NCI-H1092 treated with DMSO at 0.1 percent for 48 hours (cell line): ENCODE measurements around the gene C2CD2.
A peak's percentile ranks its signal among the peaks of the same experiment; 100 is the strongest.
"Not testable (repeated sequence)": the region's sequence is repeated elsewhere in the genome, so short reads cannot be mapped to it uniquely, and the experiment has no call there.

Experiments used
- DNase-seq: peaks from one replicate; lab custom pipeline; 2025; lab: John Stamatoyannopoulos, UW

Gene C2CD2

DNA sequence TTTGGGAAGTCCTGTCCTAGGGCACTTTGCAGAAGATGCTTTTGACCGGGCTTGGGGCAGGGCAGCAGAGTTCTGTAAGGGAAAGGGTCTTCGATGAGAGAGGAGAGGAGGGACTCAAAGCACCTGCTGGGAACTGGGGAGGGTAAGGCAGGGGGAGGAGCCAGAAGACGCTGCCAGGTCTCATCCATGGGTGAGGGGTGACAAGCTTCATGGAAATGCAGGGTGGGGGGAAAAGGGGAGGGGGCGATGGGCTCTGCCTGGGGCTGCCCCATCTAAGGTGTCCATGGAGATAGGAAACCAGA, 20.9 kb upstream of the C2CD2 start:
- no peak for DNase-seq

DNA sequence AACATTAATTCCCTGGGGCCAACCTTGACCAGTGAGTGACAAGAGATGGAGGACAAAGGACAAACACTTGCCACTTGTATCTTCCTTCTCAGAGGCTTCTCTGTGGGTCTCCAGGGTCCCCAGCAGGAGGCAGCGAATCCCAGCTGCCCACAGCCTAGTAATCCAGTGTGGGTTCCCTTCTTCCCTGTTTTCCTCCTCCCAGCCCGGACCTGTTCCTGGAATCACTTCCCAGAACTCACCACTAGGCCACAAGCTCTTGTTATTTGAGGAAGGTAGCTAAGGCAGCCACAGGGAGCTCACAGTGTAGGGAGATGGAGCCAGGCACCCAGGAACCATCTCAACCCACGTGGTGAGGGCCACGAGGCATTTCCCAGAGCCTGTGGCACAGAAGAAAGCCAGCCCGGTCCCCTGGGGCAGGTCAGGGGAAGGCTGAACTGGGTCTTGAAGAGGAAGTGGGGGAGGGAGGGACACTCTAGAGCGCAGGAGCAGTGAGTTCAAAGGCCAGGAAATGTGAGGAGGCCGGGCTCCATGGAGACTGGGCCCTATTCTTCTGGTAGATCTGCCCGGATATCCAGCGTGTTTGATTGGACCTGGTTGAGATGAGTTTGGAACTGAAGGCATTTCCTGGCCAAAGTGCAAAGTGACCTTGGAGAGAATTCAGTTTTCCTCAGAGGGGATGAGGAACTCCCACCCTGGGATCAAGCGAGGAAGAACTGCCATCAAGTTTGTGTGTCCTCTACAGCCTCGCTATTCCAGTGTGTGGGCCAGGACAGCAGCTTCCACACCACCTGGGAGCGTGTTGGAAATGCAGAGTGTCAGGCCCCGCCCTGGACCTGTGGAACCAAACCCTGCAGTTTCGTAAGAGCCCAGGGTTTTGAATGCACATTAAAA, 20.3 kb upstream of the C2CD2 start:
- DNase-seq = no peak

DNA sequence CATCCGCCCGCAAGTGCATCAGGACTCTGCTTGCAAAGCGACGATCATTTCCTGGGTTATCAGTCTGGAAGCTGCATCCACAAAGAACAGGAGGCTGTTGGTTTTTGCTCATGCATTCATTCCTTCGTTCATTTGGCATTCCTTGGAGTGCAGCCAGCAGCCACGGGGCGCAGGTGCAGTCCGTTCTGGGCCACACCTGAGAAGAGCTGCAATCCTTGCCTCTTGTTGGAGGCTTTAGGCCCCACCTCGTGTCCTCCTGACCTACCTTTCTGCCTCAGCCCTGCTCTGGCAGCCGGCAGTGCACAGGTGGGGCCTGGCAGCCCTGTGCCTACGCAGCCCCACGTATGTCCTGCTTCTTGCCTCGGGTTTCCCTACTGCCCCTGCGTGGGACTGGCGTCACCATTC, 19.6 kb upstream of the C2CD2 start:
- DNase-seq = no peak

DNA sequence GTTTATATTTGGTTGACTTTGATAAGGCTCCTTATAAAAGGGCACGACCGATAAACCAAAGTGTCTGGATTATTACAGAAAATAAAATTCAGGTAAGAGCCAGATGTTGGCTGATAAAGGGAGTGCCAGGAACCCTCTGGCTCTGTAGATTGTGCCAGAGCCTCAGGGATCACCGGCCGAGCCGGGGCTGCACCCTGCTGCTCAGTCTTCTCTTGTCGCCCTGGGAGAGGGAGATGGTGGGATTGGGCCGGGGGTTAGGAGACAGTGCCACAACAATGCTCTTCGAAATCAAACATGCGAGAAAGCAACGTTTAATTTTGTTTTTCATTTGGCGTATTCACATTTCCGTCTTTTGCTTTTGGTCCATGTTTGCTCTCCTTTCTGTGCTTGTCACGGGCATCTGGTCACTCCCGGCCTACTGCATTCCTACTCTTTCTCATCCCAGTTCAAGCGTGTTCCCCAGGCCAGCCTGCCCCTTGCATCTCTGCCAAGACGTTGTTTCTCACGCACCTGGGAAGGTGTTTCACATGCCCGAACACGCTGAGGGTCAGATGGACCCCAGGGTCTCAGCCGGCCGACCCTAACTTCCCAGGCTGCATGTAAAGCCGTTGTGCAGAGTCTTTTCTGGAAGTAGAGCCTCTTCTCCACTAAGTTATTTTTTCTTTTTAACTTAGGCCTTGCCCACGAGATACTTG, 18.8 kb upstream of the C2CD2 start:
- DNase-seq = no peak

DNA sequence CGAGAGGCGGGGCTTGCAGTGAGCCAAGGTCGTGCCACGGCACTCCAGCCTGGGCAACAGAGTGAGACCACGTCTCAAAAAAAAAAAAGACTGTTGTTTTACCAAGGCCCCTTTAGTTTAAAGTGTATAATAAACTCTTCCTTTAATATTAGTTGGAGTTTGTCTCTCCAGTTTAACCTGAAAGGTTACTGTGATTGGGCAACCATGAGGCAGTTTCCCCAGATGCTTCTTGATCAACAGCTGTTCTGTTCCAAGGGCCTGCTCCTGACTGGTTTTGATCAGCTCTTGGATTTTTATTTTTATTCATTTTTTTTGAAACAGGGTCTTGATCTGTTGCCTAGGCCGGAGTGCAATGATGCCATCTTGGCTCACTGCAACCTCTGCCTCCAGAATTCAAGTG, 18.1 kb upstream of the C2CD2 start:
- DNase-seq = no peak

DNA sequence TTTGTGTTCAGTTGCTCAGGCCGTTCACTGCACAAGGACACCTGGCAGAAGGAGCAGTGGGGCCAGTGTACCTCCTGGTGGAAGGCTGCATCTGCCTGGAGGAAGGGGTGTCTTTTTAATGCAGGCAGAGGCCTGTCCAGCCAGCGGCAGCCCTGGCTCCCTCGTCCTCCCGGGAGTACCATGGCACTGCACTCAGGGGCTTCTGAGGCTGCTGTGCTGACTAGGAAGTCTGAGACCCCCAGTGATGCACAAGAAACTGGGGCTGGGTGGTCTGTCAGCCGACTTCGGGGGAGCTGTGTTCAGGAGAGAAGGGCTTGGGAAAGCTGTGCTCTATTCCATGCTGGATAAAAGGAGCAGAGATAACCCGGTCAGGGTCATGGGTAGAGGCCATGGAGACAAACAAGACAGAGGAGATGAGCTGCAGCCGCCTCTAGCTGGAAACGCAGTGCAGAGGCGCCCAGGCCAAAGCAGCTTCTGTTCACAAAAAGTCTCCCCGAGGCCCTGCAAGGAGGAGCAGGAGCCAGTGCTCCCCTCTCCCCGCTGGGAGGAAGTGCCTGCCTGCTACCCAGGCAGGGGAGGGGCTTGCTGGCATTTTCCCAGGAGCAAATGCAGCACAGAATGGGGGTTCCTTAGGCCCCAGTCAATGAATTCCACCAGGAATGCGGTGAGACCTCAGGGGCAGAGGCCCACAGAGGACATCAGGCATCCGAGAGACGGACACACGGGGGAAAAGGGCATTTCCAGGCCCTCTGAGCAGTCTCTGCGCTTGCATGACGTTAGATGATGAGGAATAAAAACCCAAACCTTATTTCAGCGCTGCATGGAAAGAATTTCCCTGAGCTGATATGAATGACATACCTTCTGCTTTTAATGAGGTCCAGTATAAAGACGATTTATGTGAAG, 17.2 kb upstream of the C2CD2 start:
- no peak for DNase-seq

DNA sequence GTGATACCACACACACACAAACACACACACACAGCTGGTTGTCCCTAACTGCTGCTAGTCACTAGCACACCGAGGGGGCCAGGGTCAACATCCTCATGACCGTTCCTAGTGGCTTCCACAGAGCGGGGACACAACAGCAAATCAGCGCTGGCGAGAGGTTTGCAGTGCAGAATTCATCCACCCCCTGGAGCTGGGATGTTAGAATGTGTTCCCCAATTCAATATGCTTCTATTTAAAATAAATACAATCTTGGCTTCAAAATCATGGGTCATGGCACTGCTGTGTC, 16.2 kb upstream of the C2CD2 start:
- no peak for DNase-seq

DNA sequence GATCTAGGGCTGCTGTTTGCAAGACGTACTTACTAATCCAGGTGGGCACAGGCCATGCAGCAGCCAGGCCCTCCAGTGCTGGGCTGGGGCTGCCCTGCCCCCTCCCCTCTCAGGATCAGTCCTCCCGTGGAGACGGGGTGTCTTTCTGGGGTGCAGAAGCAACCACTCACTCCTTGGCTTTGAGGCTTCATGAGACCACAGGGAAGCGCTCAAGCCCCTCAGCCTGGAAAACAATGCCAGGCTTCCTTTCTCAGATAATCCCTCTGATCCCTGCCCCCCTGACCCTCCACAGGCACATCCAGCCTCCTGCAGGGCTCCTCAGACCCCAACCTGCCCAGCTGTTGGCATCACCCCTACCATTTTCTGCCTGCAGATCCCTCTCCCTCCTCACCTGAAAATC, 13.9 kb upstream of the C2CD2 start:
- DNase-seq = no peak

DNA sequence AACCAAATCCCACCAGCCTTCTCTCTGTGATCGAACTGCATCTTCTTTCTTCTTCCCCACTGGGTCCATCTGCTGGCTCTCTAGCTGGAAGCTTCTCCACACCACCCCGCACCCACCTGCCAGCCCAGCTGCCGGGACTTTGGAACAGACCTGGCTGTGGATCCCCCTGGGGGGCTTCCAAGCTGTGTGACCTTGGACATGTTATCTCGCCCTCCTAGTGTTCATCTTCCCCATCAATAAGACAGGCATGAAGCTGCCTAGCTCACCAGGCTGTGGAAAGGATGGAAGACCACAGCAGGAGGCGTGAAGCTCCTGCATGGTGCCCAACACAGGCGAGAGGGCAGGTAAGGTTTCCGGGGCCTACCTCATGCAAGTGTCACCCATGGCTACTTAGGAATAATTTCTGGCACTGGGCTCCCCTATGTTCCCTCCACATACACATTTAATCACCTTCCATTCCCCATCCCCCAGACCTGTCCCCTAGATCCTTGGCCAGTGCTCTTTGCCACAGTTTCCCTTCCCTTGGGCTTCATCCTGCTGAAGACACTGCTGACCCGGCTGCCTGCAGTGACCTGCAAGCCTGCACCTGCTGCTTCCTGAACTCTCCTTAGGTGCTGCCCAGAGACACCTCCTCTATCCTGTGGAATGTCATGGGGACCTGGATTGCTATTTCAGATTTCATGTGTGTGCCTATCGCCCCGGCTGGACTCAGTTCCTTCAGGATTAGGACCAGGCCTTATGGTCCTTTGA, 13.2 kb upstream of the C2CD2 start:
- DNase-seq = no peak

DNA sequence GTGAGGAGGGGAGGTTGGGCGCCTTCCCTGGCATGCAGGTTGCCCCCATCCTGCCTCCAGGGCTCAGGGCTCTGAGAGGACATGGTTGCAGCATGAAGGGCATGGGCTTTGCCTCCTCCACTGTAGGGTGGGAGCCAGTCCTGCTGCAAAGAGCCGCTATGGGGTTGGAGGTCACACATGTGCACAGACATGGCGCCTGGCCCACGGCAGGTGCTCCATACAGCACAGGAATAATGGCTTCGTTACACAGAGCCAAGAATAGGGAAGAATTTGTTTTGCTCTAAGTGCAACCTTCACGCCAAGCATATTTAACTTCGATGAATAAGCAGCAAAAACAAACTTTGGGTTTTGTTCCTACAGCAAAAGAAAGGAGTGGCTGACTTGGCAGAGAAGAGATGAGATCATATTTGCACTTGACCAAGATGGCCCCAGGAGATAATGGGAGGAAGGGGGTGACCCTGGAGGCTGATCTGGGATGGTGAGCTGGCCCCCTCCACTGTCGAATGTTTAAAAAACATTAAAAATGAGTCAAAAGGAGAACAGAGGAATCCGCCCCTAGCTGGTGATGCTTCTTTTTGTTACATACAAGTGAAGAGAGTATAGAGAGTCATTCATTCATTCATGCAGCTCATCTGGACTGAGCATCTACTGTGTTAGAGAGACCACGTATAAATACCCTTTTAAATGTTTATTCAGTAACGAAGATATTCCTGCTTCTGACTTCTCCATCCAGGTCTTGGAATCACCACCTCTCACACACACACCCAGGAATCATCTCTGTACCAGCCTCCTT, 12.4 kb upstream of the C2CD2 start:
- DNase-seq = no peak

DNA sequence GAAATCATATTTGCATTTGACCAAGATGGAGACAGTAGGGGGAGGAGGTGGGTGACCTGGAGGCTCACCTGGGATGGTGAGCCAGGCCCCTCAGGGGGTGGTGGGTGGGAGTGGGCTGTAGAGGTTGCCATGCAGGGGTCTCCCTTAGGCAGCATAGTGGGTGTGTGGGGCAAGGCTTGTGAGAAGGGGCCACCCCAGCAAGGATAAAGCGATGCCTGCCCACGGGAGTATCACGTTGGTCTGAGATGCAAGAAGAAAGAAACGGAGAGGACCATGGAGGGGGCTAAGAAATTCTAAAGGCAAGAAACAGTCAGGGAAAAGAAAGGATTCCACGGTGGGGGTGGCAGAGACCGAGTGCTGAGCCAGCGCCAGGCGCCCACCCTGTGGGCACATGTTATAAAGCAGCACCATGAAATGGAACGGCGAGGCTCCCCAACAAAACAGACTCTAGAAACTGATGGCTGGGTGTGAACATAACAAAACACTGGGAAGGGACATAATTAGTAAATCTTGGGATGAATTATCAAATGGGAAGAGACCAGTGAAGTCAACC, 11.7 kb upstream of the C2CD2 start:
- DNase-seq = no peak

DNA sequence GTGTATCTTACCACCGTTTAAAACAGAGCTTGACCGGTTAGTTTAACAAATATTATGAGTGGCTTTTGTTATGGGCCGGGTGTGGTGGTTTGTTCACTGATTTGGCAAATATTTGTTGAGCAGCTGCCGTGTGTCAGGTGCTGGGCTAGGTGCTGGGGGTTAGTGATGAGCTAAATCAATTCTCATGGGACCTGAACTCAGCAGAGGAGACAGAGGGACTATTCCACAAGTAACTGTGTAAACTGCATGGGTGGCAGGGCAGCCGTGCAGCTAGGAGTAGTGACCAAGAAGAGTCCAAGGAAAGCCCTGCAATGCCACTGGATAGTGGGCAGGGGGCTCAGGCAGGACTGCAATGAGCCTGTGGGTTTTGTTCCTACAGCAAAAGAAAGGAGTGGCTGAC, 11.2 kb upstream of the C2CD2 start:
- peak; percentile 14 for DNase-seq

DNA sequence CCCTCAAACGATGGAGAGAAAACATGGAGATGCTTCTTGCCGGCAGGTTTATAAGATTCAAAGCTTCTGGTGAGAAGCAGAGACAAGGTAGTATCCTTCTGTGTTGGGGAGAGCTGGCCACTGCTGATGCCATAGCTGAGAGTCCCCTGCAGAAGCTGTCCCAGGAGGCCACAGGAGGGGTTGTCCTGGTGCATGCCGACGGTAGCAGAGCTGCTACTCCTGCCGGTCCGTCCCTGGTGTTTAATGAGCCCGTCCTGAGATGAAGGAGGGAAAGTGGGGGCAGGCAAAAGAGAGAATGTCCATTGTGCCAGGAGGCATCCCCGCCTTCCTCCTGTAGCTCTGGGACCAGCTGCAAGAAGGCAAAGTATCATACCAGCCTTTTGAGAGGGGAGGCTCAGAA, 10.4 kb upstream of the C2CD2 start:
- DNase-seq = no peak

DNA sequence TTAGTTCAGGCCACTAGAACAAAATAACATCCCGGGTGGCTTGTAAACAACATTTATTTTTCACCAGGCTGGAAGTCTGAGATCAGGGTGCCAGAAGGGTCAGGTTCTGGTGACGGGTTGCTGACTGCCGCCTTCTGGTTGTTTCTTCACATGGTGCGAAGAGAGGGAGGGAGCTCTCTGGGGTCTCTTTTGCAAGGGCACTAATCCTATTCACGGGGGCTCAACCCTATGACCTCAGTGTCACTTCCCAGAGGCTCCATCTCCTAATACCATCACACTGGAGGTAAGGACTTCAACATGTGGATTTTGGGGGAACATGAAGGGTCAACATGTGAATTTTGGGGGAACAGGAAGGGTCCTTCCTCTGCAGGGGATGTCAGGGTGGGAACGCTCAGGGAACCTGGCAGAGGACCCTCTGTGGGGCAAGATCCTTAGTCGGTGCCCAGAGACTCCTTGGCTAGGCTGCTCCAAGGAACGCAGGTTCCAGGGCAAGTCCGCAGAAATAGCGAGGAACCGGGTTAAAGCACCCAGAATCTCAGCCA, 8.7 kb upstream of the C2CD2 start:
- no peak for DNase-seq

DNA sequence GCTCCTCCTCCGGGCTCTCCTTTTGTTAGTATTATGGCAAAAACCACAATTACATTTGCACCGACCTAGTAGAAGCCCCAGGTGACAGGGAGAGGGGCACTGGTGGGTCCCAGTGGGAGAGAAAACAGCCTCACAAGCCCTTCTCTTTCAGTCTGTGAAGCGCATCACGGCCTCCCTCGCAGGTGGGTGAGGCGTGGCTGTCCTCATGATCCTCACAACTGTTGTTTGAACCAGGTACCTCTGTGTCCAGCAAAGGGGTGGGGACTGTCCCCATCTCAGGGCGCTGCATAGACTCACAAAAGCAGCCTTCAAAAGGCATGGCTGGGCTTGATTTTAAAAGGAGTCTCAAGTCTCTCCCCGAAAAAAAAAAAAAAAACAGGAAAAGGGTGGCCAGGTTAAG, 7.9 kb upstream of the C2CD2 start:
- no peak for DNase-seq

DNA sequence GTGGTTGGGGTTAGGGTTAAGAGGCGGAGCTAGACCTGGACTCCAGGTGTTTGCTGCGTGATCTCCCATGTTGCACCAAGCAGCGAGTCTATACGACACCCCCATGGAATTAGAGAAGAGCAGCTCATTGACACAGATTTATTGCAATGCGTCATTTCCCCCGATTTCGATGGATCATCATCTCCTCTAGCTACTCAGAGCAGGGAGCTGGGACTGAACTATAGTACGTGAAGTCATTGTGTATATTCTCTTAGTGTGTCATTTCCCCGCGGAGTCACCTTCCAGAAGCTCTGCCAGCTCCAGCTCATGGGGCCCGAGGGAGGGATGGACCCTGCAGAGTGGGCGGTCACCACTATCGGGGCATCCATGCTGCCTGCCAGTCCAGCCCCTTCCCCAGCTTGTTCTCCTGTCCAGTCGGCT, 7.5 kb upstream of the C2CD2 start:
- no peak for DNase-seq

DNA sequence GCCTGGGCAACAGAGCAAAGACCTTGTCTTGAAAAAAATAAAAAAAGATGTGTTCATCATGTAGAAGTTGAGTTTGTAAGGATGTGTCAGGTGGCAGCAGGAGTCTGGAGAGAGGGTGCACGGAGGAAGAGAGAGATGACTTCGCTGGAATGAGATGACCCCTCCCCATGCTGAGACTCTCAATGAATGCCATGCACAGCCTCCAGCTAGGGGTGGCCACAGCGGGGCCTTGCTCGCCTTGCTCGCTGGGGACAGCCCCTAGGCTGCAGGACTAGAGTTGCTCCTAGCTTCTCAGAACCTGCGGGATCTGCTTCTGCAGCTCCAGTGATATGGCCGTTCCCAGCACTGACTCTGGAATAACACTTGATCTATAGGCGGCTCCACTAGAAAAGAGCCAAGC, 6.6 kb upstream of the C2CD2 start:
- DNase-seq = no peak

DNA sequence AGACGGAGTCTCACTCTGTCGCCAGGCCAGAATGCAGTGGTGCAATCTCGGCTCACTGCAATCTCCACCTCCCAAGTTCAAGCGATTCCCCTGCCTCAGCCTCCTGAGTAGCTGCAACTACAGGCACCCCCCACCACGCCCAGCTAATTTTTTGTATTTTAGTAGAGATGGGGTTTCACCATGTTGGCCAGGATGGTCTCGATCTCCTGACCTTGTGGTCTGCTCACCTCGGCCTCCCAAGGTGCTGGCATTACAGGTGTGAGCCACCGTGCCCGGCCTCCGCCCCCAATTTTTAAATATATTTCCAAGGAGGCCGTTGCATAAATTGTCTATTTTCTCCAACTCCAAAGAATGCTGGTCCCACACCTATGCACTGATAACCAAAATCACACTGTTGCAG, 5.9 kb upstream of the C2CD2 start:
- DNase-seq = not testable (repeated sequence)

DNA sequence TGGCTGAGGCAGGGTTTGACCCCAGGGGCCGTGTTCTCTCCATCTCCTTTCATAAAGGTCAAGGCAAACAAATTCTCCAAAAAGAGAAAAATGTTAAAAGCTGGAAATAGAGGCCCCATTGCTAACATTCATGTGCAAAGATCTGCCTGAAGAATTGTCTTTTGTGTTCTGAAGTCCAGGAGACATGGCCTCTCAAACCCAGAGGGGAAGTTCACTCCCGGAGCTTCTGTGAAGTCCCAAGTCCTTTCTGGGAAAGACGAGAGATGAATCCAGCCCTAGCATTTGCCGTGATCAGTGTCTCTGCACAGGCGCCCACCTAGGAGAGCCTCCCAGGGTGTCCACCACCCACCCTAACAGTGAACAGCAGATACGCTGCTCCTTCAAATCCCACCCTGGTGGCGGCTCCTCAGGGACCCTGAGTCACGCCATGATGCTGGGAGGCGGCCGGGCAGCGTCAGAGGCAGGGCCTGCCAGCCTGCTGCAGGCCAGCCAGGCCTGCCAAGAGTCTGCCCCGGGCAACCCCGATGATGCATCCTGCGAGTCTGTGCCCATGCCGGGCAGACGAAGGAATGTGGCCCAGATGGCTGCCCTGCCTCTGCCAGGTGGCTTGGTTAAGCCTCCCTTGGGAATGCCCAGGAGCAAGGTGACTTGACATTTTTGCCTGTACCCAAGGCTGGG, 5.2 kb upstream of the C2CD2 start:
- DNase-seq = no peak
